PC-3 (cell line): ENCODE data around the gene ARFIP1.

Source experiments
- CTCF ChIP-seq: fragments of 300-600 bp; sonication (generic); conservative IDR thresholded peaks from 2 replicates; pipeline ENCODE4 v1.5.1; 2017; ENCODE audit warnings: antibody characterized with exemption, low read depth, mild to moderate bottlenecking, low read length
- EZH2 ChIP-seq: fragments of 300-600 bp; sonication (generic); IDR thresholded peaks from one replicate; pipeline ENCODE4 v1.6.1; 2017; ENCODE audit warnings: antibody characterized with exemption, mild to moderate bottlenecking, low read length; ENCODE audit not compliant: unreplicated experiment

DNA sequence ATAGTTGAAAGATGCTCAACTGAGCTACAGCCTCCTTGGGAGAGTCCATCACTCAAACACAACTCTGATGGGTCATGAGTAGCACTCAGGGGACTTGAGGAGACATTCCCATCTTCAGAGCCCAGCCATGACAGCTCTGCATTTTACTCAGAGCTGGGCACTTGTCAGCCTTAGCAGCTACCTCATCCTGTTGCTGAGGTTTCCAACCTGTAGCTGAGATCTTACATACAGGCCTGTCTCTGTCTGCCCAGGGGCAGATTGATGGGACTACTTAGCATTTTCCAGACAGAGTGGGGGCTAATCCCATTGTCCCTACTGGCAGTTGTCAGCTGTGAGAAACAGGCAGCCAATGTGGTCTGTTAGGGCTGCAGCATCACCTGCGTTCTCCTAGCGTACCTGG, 159.9 kb downstream of the ARFIP1 start:
- TF ChIP-seq CTCF (no peak), EZH2 (no peak)
